HepG2 (cell line): ENCODE data around the gene SETD1A. TPM values are rescaled to one million over a fixed set of nuclear protein-coding genes. Genes with fewer than 3 reads are reported as not detected.

ENCODE experiments used
- ATAC-seq: fragments of 200-7000 bp; cut with Tn5 transposase; 3 replicates; pipeline ENCODE4 v1.9.1; 2020; ENCODE audit warnings: mild to moderate bottlenecking, moderate library complexity
- BruUV-seq: library from RNA; stranded (reverse); fragments of 400-500 nt; replicated peaks from 2 replicates; lab custom pipeline; 2021; lab: Mats Ljungman, UMichigan
- CTCF ChIA-PET: fragments of 300-600 bp; formaldehyde crosslinking; extraction: SDS; loops from one replicate; lab custom pipeline; 2021; ENCODE audit warnings: low total read pairs, inconsistent platforms, low intra/inter-chr PET ratio; lab: Yijun Ruan, JAX
- POLR2A ChIA-PET: fragments of 350-600 bp; sonication (Branson Sonifier 250); formaldehyde crosslinking; loops from one replicate; lab custom pipeline; 2020; ENCODE audit warnings: antibody characterized with exemption, inconsistent platforms; lab: Yijun Ruan, JAX
- DNase-seq: peaks from one replicate; pipeline ENCODE4 v3.0.0-alpha.2; 2015; ENCODE audit warnings: low spot score
- FAIRE-seq: peaks from 3 replicates; lab custom pipeline; 2011; peaks lifted over from hg19 to GRCh38; lab: Jason Lieb, UNC
- H2AFZ ChIP-seq: one replicate; pipeline ENCODE4 v1.6.1; 2011; ENCODE audit warnings: low read length, inconsistent platforms
- H3K27ac ChIP-seq: fragments of 300-600 bp; 3 replicates; pipeline ENCODE4 v1.8.0; 2011; ENCODE audit warnings: mixed run types, mild to moderate bottlenecking, mixed read lengths, low read length, inconsistent platforms; ENCODE audit not compliant: insufficient read depth; ENCODE audit errors: extremely low read length
- H3K27me3 ChIP-seq, 2 experiments: fragments of 200-600 bp in 1 of 2; 2 replicates in 1 of 2; 3 replicates in 1 of 2; pipeline versions ENCODE4 v1.6.0 to v1.8.0; 2011; ENCODE audit warnings: low read length in 2 of 2, mild to moderate bottlenecking in 2 of 2, moderate library complexity in 2 of 2, inconsistent platforms in 1 of 2; ENCODE audit not compliant: insufficient read depth in 2 of 2, control insufficient read depth in 1 of 2
- H3K36me3 ChIP-seq, 2 experiments: fragments of 200-600 bp in 1 of 2; replicated peaks in 1 of 2; 2 replicates in 1 of 2; 3 replicates in 1 of 2; pipeline versions ENCODE4 v1.5.1 to v1.8.0; 2011; ENCODE audit warnings: low read length in 2 of 2, inconsistent platforms in 1 of 2; ENCODE audit not compliant: insufficient read depth in 2 of 2, control insufficient read depth in 1 of 2
- H3K4me1 ChIP-seq: 2 replicates; pipeline ENCODE4 v1.5.1; 2012; ENCODE audit warnings: low read length, inconsistent platforms; ENCODE audit not compliant: insufficient read depth
- H3K4me2 ChIP-seq: 2 replicates; pipeline ENCODE4 v1.6.0; 2011; ENCODE audit warnings: low read depth, low read length, inconsistent platforms
- H3K4me3 ChIP-seq, 3 experiments: fragments of 200-600 bp in 1 of 3; sonication (generic), shearing (Covaris generic) in 1 of 3; replicated peaks in 1 of 3; 2 replicates each; pipeline ENCODE4 v1.5.1; 2011 to 2016; ENCODE audit warnings: low read length in 3 of 3, inconsistent platforms in 2 of 3, low read depth in 2 of 3, mild to moderate bottlenecking in 2 of 3, control low read depth in 1 of 3, mixed read lengths in 1 of 3; ENCODE audit not compliant: insufficient read depth in 1 of 3
- H3K79me2 ChIP-seq: one replicate; pipeline ENCODE4 v1.6.1; 2011; ENCODE audit warnings: low read length, inconsistent platforms; ENCODE audit not compliant: insufficient read depth
- H3K9ac ChIP-seq: 2 replicates; pipeline ENCODE4 v1.6.0; 2011; ENCODE audit warnings: mild to moderate bottlenecking, low read depth, low read length, inconsistent platforms; ENCODE audit not compliant: insufficient read depth
- H3K9me3 ChIP-seq: 2 replicates; pipeline ENCODE4 v1.5.1; 2012; ENCODE audit warnings: mild to moderate bottlenecking, low read length
- H4K20me1 ChIP-seq: 2 replicates; pipeline ENCODE4 v1.6.0; 2011; ENCODE audit warnings: inconsistent platforms, mild to moderate bottlenecking, low read length, moderate library complexity; ENCODE audit not compliant: insufficient read depth
- AGO1 ChIP-seq: fragments of 200-400 bp; formaldehyde crosslinking; IDR thresholded peaks from 2 replicates; pipeline ENCODE4 v1.6.1; 2017; ENCODE audit warnings: mild to moderate bottlenecking, low read depth, low read length, moderate library complexity; ENCODE audit not compliant: poor library complexity, severe bottlenecking
- ATF7 ChIP-seq, 2 experiments: fragments of 450-650 bp in 1 of 2; sonication (generic) in 1 of 2; formaldehyde crosslinking in 1 of 2; IDR thresholded peaks; 2 replicates each; pipeline versions ENCODE4 v1.4.0 to v1.6.1; 2016 to 2020; ENCODE audit warnings: antibody characterized with exemption in 1 of 2, mild to moderate bottlenecking in 1 of 2, missing genetic modification reagents in 1 of 2
- HOXA9 ChIP-seq: sonication (generic); formaldehyde crosslinking; IDR thresholded peaks from 2 replicates; pipeline ENCODE4 v1.8.1; 2022; ENCODE audit warnings: missing genetic modification reagents, mild to moderate bottlenecking, moderate library complexity, borderline replicate concordance
- SCMH1 ChIP-seq: sonication (generic); formaldehyde crosslinking; IDR thresholded peaks from 2 replicates; pipeline ENCODE4 v1.9.0; 2021; ENCODE audit warnings: missing genetic modification reagents, mild to moderate bottlenecking, borderline replicate concordance
- U2AF1 ChIP-seq: fragments of 200-400 bp; formaldehyde crosslinking; optimal IDR thresholded peaks from 2 replicates; pipeline ENCODE3; 2017; ENCODE audit warnings: mild to moderate bottlenecking, low read depth, low read length
- WGBS: methylation state at CpG from one replicate; pipeline ENCODE4 v1.1.6; 2017; ENCODE audit warnings: low lambda C conversion rate; 5-methylcytosine and 5-hydroxymethylcytosine counted together
- in situ Hi-C: cut with HindIII; loops from 2 replicates; pipeline ENCODE4 v1.10.0; 2017; ENCODE audit warnings: low pct_unique_long_range_greater_than_20kb; ENCODE audit not compliant: extremely low pct_ligation_motif_present
- intact Hi-C: fragments of 100-400 bp; cut with micrococcal nuclease; formaldehyde crosslinking; loops from one replicate; pipeline ENCODE4 v1.10.0; 2022; ENCODE audit not compliant: unreplicated experiment
- polyA plus RNA-seq, 8 experiments: library from polyadenylated mRNA; depleted of rRNA in 3 of 8; stranded (reverse) in 7 of 8; unstranded in 1 of 8; fragments of >200 nt; fragmentation: Illumina TruSeq in 4 of 8; extraction: Trizol in 4 of 8; gene quantifications; 2 replicates each; pipeline versions ENCODE4 v1.2.1 to v1.2.3, GENCODE V29; 2011 to 2016; ENCODE audit warnings: low read depth in 4 of 8, missing spikeins in 1 of 8, mixed read lengths in 1 of 8; ENCODE audit not compliant: insufficient read depth in 1 of 8
- total RNA-seq, 5 experiments: library from RNA; depleted of rRNA; stranded (reverse); fragments of >200 nt; fragmentation: Illumina TruSeq; extraction: Trizol; gene quantifications; 2 replicates each; pipeline ENCODE4 v1.2.3, GENCODE V29; 2016; ENCODE audit warnings: low read depth in 1 of 5
- TF ChIP-seq, protein P1 (sequence below): sonication (generic); formaldehyde crosslinking; IDR thresholded peaks from 2 replicates; pipeline ENCODE4 v1.4.0; 2020; ENCODE audit warnings: missing genetic modification reagents
- TF ChIP-seq, protein P2 (sequence below): IDR thresholded peaks from 2 replicates; pipeline ENCODE4 v1.6.1; 2012; ENCODE audit warnings: inconsistent platforms
- TF ChIP-seq, protein P3 (sequence below): sonication (generic); formaldehyde crosslinking; IDR thresholded peaks from 2 replicates; pipeline ENCODE4 v1.9.0; 2022; ENCODE audit warnings: low read depth, missing genetic modification reagents
- TF ChIP-seq, protein P4 (sequence below): sonication (generic); formaldehyde crosslinking; IDR thresholded peaks from 2 replicates; pipeline ENCODE4 v1.5.0; 2020; ENCODE audit warnings: mild to moderate bottlenecking, missing genetic modification reagents, borderline replicate concordance

SETD1A gene
- total and polyA plus RNA-seq, 2 of the 13 experiments (the other 11 are each of a cell fraction or from before 2014, with no cell fraction given), result 3.8 to 5.6 TPM

DNA sequence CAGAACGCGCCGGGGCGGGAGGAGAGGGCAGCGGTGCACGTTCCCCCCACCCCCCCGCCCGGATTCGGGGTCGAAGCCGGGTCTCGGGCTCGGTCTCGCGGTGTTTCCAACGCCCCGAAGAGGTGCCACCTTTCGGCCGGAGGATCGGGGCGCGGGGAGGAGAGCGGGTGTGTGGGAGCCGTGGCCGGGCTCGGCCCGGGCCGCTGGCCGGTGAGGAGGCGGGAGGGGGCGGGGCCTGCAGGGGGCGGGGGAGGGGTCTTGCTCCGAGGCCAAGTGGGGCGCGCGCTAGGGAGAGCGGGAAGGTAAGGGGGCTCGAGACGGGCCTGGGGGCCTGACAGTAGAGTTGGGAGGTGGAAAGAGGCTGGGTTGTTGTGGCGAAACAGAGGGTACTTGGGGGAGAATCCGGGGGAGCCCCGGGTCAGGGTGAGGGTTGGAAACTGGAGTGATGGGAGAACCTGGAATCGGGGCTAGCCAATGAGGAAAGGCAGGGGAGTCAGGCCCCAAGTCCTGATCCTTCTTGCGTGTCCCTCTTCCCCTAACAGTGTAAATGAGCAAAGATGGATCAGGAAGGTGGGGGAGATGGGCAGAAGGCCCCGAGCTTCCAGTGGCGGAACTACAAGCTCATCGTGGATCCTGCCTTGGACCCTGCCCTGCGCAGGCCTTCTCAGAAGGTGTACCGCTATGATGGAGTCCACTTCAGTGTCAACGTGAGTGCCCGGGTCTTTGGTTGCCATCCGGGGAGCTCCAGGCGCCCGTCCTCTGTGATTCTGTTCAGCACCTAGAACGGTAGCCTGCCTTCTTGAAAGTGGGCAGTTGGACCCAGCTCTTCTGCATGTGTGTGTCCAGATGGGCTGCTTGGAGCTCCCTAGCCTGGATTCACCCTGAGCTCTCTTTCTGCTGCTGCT is 873 bp downstream of the SETD1A start (continued):
- TF ChIP-seq, protein P1, sequence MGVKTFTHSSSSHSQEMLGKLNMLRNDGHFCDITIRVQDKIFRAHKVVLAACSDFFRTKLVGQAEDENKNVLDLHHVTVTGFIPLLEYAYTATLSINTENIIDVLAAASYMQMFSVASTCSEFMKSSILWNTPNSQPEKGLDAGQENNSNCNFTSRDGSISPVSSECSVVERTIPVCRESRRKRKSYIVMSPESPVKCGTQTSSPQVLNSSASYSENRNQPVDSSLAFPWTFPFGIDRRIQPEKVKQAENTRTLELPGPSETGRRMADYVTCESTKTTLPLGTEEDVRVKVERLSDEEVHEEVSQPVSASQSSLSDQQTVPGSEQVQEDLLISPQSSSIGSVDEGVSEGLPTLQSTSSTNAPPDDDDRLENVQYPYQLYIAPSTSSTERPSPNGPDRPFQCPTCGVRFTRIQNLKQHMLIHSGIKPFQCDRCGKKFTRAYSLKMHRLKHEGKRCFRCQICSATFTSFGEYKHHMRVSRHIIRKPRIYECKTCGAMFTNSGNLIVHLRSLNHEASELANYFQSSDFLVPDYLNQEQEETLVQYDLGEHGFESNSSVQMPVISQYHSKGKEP (CRISPR knock-in tag), result no peak
- TF ChIP-seq, protein P2, sequence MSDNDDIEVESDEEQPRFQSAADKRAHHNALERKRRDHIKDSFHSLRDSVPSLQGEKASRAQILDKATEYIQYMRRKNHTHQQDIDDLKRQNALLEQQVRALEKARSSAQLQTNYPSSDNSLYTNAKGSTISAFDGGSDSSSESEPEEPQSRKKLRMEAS, result no peak
- 0 out of 2 replicates have a peak, but pooled peaks have one; percentile 9 for TF ChIP-seq HOXA9 (CRISPR knock-in tag)

DNA sequence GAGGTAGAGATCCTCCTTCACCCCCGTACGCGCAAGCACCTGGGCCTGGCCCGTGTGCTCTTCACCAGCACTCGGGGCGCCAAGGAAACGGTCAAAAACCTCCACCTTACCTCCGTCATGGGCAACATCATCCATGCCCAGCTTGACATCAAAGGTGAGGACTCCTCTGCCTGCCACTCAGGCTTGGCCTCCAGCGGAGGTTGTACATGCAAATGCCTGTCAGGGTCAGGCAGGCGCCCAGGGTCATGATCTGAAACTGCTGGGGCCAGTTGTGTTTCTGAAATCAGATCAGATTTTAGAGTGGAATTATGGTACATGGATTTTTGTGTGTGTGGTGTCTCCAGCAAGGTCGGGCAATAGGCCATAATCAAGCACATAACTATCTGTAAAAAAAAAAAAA is 3.8 kb downstream of the SETD1A start:
- no peak for FAIRE-seq
- H3K36me3 ChIP-seq, result peaks cover 45 to 72% of the 10 kb centered on the region in 2 experiments
- in situ Hi-C loops, result no loop called here
- no peak for TF ChIP-seq SCMH1 (CRISPR knock-in tag)
- no peak for TF ChIP-seq AGO1
- TF ChIP-seq, protein P3, sequence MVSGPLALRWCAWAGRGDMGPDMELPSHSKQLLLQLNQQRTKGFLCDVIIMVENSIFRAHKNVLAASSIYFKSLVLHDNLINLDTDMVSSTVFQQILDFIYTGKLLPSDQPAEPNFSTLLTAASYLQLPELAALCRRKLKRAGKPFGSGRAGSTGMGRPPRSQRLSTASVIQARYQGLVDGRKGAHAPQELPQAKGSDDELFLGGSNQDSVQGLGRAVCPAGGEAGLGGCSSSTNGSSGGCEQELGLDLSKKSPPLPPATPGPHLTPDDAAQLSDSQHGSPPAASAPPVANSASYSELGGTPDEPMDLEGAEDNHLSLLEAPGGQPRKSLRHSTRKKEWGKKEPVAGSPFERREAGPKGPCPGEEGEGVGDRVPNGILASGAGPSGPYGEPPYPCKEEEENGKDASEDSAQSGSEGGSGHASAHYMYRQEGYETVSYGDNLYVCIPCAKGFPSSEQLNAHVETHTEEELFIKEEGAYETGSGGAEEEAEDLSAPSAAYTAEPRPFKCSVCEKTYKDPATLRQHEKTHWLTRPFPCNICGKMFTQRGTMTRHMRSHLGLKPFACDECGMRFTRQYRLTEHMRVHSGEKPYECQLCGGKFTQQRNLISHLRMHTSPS (CRISPR knock-in tag), result no peak
- TF ChIP-seq, protein P4, sequence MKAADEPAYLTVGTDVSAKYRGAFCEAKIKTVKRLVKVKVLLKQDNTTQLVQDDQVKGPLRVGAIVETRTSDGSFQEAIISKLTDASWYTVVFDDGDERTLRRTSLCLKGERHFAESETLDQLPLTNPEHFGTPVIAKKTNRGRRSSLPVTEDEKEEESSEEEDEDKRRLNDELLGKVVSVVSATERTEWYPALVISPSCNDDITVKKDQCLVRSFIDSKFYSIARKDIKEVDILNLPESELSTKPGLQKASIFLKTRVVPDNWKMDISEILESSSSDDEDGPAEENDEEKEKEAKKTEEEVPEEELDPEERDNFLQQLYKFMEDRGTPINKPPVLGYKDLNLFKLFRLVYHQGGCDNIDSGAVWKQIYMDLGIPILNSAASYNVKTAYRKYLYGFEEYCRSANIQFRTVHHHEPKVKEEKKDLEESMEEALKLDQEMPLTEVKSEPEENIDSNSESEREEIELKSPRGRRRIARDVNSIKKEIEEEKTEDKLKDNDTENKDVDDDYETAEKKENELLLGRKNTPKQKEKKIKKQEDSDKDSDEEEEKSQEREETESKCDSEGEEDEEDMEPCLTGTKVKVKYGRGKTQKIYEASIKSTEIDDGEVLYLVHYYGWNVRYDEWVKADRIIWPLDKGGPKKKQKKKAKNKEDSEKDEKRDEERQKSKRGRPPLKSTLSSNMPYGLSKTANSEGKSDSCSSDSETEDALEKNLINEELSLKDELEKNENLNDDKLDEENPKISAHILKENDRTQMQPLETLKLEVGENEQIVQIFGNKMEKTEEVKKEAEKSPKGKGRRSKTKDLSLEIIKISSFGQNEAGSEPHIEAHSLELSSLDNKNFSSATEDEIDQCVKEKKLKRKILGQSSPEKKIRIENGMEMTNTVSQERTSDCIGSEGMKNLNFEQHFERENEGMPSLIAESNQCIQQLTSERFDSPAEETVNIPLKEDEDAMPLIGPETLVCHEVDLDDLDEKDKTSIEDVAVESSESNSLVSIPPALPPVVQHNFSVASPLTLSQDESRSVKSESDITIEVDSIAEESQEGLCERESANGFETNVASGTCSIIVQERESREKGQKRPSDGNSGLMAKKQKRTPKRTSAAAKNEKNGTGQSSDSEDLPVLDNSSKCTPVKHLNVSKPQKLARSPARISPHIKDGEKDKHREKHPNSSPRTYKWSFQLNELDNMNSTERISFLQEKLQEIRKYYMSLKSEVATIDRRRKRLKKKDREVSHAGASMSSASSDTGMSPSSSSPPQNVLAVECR (CRISPR knock-in tag), result 0 out of 2 replicates have a peak, but pooled peaks have one; percentile 17
- TF ChIP-seq U2AF1, result no peak
- no peak for TF ChIP-seq ATF7 (IDR thresholded peaks at IDR 0.05)
- TF ChIP-seq ATF7 (CRISPR knock-in tag; IDR thresholded peaks at IDR 0.05), result no peak

More for the DNA sequence above, 3.8 kb downstream of the SETD1A start:
- H3K9me3 ChIP-seq, result no peaks in the 10 kb centered on the region
- no TSS peak for BruUV-seq
- H3K27ac ChIP-seq, result no peak overlapping the region
- H3K4me1 ChIP-seq, result peaks cover 19% of the 10 kb centered on the region
- DNase-seq (no peak), ATAC-seq (no peak)
- CTCF ChIA-PET, result no interaction called here
- H3K4me2 ChIP-seq, result no peak overlapping the region
- POLR2A ChIA-PET, result no interaction called here
- no peak overlapping the region for H3K4me3 ChIP-seq
- H3K79me2 ChIP-seq, result peaks cover 15% of the 10 kb centered on the region
- H3K27me3 ChIP-seq, result no peaks in the 10 kb centered on the region; a peak in 1 of 5 replicates
- intact Hi-C loops, result no loop called here
- peaks cover 5% of the 10 kb centered on the region; the same call in 1 of the 2 replicates for H4K20me1 ChIP-seq
- 97% methylated on average over 11 of the region's 11 CpGs for WGBS
- H2AFZ ChIP-seq, result no peak overlapping the region
- H3K9ac ChIP-seq, result no peak overlapping the region
